Measurements from ENCODE around the gene EFCAB6. TPM values are rescaled to one million over a fixed set of nuclear protein-coding genes. Genes with fewer than 3 reads are reported as not detected.

The EFCAB6 gene
- polyA plus RNA-seq, 3 donors: 0.76 to 0.98 TPM; not detected in 1

Other genes with a start within 250 kb of the EFCAB6 start
- gene SULT4A1, start 50.2 kb upstream of the EFCAB6 start, polyA plus RNA-seq: 1 to 10 TPM in 1 of 3 donors, under 1 TPM in 2; 0.11 to 1.9 (median 0.31) TPM
- gene PNPLA5, start 79.7 kb upstream of the EFCAB6 start, polyA plus RNA-seq: not detected
- gene PNPLA3, start 111.5 kb upstream of the EFCAB6 start, polyA plus RNA-seq: 1 to 10 TPM; 1.1 to 6.6 (median 2.8) TPM
- 10 to 100 TPM; 28.9 to 55.3 (median 32.4) TPM for gene SAMM50, start 143.1 kb upstream of the EFCAB6 start, polyA plus RNA-seq
- 10 to 100 TPM; 14.8 to 75.5 (median 46.2) TPM for gene PARVB, start 212.0 kb upstream of the EFCAB6 start, polyA plus RNA-seq

All from adipose tissue (tissue), 3 donors.